Measurements from ENCODE around the gene COPG1. TPM values are rescaled to one million over a fixed set of nuclear protein-coding genes. Genes with fewer than 3 reads are reported as not detected.
"Not testable (repeated sequence)": the region's sequence is repeated elsewhere in the genome, so short reads cannot be mapped to it uniquely, and the experiment has no call there.

Gene COPG1
- total and polyA plus RNA-seq, 2 donors from 2014 or later = 107 to 173 TPM

- Histone ChIP-seq H3K4me1 (ENCODE audit: control insufficient read depth in 2 of 3, insufficient read depth in 2 of 3, low read depth in 1 of 3, low read length in 3 of 3) (no peaks in the 10 kb centered on the region), H3K36me3 (ENCODE audit: control insufficient read depth in 2 of 3, insufficient read depth in 3 of 3, low read length in 3 of 3) (peaks cover 14 to 72% (median 56%) of the 10 kb centered on the region in 3 donors), H3K9me3 (ENCODE audit: control insufficient read depth in 2 of 3, insufficient read depth in 1 of 3, low read length in 3 of 3) (no peaks in the 10 kb centered on the region), H3K9ac (ENCODE audit: low read length in 3 of 3) (no peak overlapping the region), H3K27ac (ENCODE audit: low read depth in 2 of 2, low read length in 2 of 2) (no peak overlapping the region), H3K27me3 (ENCODE audit: control insufficient read depth, insufficient read depth, low read length) (no peaks in the 10 kb centered on the region), H3K4me3 (ENCODE audit: low read length in 3 of 3) (no peak overlapping the region)
- DNase-seq (no peak), FAIRE-seq (no peak)
- TF ChIP-seq CTCF (IDR thresholded peaks at IDR 0.05; ENCODE audit: borderline replicate concordance, extremely low read depth, insufficient read depth) = no peak
- intact Hi-C loops (cut with DNase I) = no loop called here
Measured at GRCh38 chr3:129263161-129263910, 13.9 kb downstream of the COPG1 start.

GRCh38 chr3:129264994-129265393, 15.6 kb downstream of the COPG1 start:
- H3K9me3 ChIP-seq (ENCODE audit: control insufficient read depth in 2 of 3, insufficient read depth in 1 of 3, low read length in 3 of 3); H3K27me3 ChIP-seq (ENCODE audit: control insufficient read depth, insufficient read depth, low read length); H3K9ac ChIP-seq (ENCODE audit: low read length in 3 of 3); H3K4me3 ChIP-seq (ENCODE audit: low read length in 3 of 3); intact Hi-C loops (cut with DNase I); H3K27ac ChIP-seq (ENCODE audit: low read depth in 2 of 2, low read length in 2 of 2); H3K4me1 ChIP-seq (ENCODE audit: control insufficient read depth in 2 of 3, insufficient read depth in 2 of 3, low read depth in 1 of 3, low read length in 3 of 3); DNase-seq; FAIRE-seq: not testable (repeated sequence)
- H3K36me3 ChIP-seq (ENCODE audit: control insufficient read depth in 2 of 3, insufficient read depth in 3 of 3, low read length in 3 of 3) = peaks cover 20 to 81% (median 62%) of the 10 kb centered on the region in 3 donors

GRCh38 chr3:129266651-129267050, 17.2 kb downstream of the COPG1 start:
- no peak overlapping the region for H3K9ac ChIP-seq (ENCODE audit: low read length in 3 of 3)
- no peak for TF ChIP-seq CTCF (IDR thresholded peaks at IDR 0.05; ENCODE audit: borderline replicate concordance, extremely low read depth, insufficient read depth)
- no peak overlapping the region for H3K4me3 ChIP-seq (ENCODE audit: low read length in 3 of 3)
- DNase-seq (no peak), FAIRE-seq (no peak)
- no peak overlapping the region for H3K27ac ChIP-seq (ENCODE audit: low read depth in 2 of 2, low read length in 2 of 2)
- H3K4me1 ChIP-seq (ENCODE audit: control insufficient read depth in 2 of 3, insufficient read depth in 2 of 3, low read depth in 1 of 3, low read length in 3 of 3) = no peaks in the 10 kb centered on the region
- H3K36me3 ChIP-seq (ENCODE audit: control insufficient read depth in 2 of 3, insufficient read depth in 3 of 3, low read length in 3 of 3) = peaks cover 20 to 80% (median 49%) of the 10 kb centered on the region in 3 donors
- no peaks in the 10 kb centered on the region for H3K9me3 ChIP-seq (ENCODE audit: control insufficient read depth in 2 of 3, insufficient read depth in 1 of 3, low read length in 3 of 3)
- H3K27me3 ChIP-seq (ENCODE audit: control insufficient read depth, insufficient read depth, low read length) = no peaks in the 10 kb centered on the region
- intact Hi-C loops (cut with DNase I) = no loop called here

- TF ChIP-seq CTCF (IDR thresholded peaks at IDR 0.05; ENCODE audit: borderline replicate concordance, extremely low read depth, insufficient read depth) = no peak
- Histone ChIP-seq H3K4me1 (ENCODE audit: control insufficient read depth in 2 of 3, insufficient read depth in 2 of 3, low read depth in 1 of 3, low read length in 3 of 3) (no peaks in the 10 kb centered on the region), H3K27ac (ENCODE audit: low read depth in 2 of 2, low read length in 2 of 2) (no peak overlapping the region), H3K9ac (ENCODE audit: low read length in 3 of 3) (no peak overlapping the region), H3K9me3 (ENCODE audit: control insufficient read depth in 2 of 3, insufficient read depth in 1 of 3, low read length in 3 of 3) (no peaks in the 10 kb centered on the region), H3K4me3 (ENCODE audit: low read length in 3 of 3) (no peak overlapping the region), H3K36me3 (ENCODE audit: control insufficient read depth in 2 of 3, insufficient read depth in 3 of 3, low read length in 3 of 3) (peaks cover 18 to 85% (median 52%) of the 10 kb centered on the region in 3 donors), H3K27me3 (ENCODE audit: control insufficient read depth, insufficient read depth, low read length) (no peaks in the 10 kb centered on the region)
- no peak for FAIRE-seq
- DNase-seq = no peak
- intact Hi-C loops (cut with DNase I) = no loop called here
Measured at GRCh38 chr3:129268396-129268795, 19.0 kb downstream of the COPG1 start.
